ENCODE measurements around the gene IARS2.

GRCh38 chr1:220157738-220158137, 63.8 kb downstream of the IARS2 start:
- TF ChIP-seq CTCF (IDR thresholded peaks at IDR 0.05) (no peak), TCF7L2 (IDR thresholded peaks at IDR 0.05; ENCODE audit: low read depth, low read length) (no peak), SIN3A (IDR thresholded peaks at IDR 0.05; ENCODE audit: borderline replicate concordance, insufficient read depth, low read depth, low read length) (no peak), POLR2AphosphoS5 (IDR thresholded peaks at IDR 0.05; ENCODE audit: low read depth, low read length) (no peak)

Measured in Panc1 (cell line).